Central memory CD8-positive, alpha-beta T cell (primary cell): Measurements from ENCODE around the gene ANKRD44.
A peak's percentile ranks its signal among the peaks of the same experiment; 100 is the strongest.

Experiments
- ATAC-seq: fragments of 150-1000 bp; cut with Tn5 transposase; replicated peaks from 2 replicates; pipeline ENCODE4 v1.10.0; 2022; ENCODE audit warnings: mild to moderate bottlenecking, moderate FRiP score, moderate number of reproducible peaks; ENCODE audit not compliant: poor library complexity, severe bottlenecking; ENCODE audit errors: extremely low read depth
- DNase-seq, 2 donors: peaks; one replicate each; pipeline ENCODE4 v3.0.0; 2021; ENCODE audit warnings: low spot score in 2 of 2
- H3K27ac Mint-ChIP-seq: one replicate; pipeline ENCODE4 v1.8.0; 2022; ENCODE audit warnings: low read depth, mild to moderate bottlenecking, moderate library complexity, mixed read lengths
- H3K27me3 Mint-ChIP-seq: one replicate; pipeline ENCODE4 v1.8.0; 2022; ENCODE audit warnings: mixed read lengths
- H3K36me3 Mint-ChIP-seq: one replicate; pipeline ENCODE4 v1.8.0; 2022; ENCODE audit warnings: mild to moderate bottlenecking, moderate library complexity, mixed read lengths; ENCODE audit not compliant: insufficient read depth
- H3K4me1 Mint-ChIP-seq: one replicate; pipeline ENCODE4 v1.8.0; 2022; ENCODE audit warnings: mixed read lengths
- H3K4me3 Mint-ChIP-seq: one replicate; pipeline ENCODE4 v1.8.0; 2022; ENCODE audit warnings: mild to moderate bottlenecking, moderate library complexity, mixed read lengths
- H3K9me3 Mint-ChIP-seq: one replicate; pipeline ENCODE4 v1.8.0; 2022; ENCODE audit warnings: mixed read lengths

The ANKRD44 gene

DNA sequence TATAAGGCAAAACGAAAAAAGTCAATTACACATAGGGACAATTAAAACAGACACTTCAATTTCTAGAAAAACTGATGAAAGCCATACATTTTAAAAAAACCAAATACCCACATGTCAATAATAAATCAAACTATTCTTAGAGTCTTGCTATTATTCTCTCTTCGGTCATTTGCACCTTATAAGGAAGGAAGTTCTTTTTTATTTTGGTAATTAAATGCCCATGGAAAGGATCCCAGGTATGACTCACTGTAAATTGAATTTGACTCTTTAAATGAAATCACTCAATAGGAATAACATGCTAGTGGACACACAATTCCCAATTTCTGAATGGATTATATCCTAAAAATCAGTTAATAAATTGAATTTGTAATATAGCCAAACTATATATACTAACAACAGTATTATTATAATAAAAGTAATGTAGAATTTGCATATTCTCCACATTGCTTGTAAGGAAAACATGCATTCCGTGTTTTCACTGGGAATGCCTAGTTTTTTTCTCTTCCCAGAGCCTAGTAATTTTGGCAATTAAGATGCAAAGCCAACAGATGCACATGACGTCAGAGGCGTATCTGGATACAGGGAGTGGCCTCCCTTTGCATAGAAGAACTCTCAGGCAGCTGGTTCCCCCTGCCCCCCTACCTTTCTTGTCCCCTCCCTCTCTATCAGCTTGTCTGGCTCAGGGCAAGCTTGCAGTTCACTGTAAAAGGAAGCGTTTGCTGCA lies 230.6 kb downstream of the ANKRD44 start:
- peaks cover 16% of the 10 kb centered on the region for H3K4me1 Mint-ChIP-seq
- no peak overlapping the region for H3K4me3 Mint-ChIP-seq
- peak overlapping the region; percentile 22 for H3K27ac Mint-ChIP-seq
- H3K27me3 Mint-ChIP-seq: no peaks in the 10 kb centered on the region
- DNase-seq: no peak
- H3K36me3 Mint-ChIP-seq: peaks cover 71% of the 10 kb centered on the region
- H3K9me3 Mint-ChIP-seq: no peaks in the 10 kb centered on the region
- ATAC-seq: no peak

DNA sequence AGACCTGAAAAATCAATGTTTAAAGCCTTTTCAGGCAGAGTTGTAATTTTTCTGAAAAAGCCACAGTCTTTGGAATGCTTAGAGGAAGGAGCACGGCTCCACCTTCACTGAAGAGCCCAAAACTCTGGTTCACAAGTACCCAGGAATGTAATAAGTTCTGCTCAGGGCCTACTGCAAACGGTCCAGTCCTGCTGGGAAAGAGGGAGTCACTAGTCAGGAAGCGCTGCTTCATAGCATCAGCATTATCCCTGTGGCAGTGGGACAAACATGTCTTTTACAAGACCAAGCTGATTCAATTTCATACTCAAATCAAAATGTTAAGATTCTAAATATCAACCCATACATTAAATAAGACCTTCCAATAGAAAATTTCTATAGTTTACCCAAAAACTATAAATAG lies 231.2 kb downstream of the ANKRD44 start:
- DNase-seq (no peak), ATAC-seq (no peak)
- no peak overlapping the region for H3K27ac Mint-ChIP-seq
- no peak overlapping the region for H3K4me3 Mint-ChIP-seq
- H3K36me3 Mint-ChIP-seq: peaks cover 75% of the 10 kb centered on the region
- no peaks in the 10 kb centered on the region for H3K27me3 Mint-ChIP-seq
- H3K4me1 Mint-ChIP-seq: peaks cover 16% of the 10 kb centered on the region
- H3K9me3 Mint-ChIP-seq: no peaks in the 10 kb centered on the region

DNA sequence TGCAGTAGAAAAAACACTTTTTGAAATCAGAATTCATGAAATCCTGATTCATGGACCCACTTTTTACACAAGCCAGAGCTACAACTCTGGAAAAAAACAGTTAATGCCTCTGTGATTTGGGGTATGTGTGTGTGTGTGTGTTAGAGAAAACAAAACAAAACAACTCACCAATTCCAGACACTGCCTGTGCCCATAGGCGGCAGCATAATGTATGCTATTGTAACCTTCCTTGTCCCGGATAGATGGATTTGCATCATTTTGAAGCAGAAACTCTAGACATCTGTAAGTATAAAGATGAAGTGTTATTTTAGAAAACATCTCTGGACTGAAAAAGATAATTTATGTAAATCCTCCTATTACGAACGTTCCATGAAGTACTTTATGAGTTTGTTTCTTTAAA lies 232.0 kb downstream of the ANKRD44 start:
- H3K4me3 Mint-ChIP-seq: no peak overlapping the region
- H3K36me3 Mint-ChIP-seq: peaks cover 77% of the 10 kb centered on the region
- no peaks in the 10 kb centered on the region for H3K9me3 Mint-ChIP-seq
- no peaks in the 10 kb centered on the region for H3K27me3 Mint-ChIP-seq
- ATAC-seq (no peak), DNase-seq (no peak)
- H3K4me1 Mint-ChIP-seq: peaks cover 24% of the 10 kb centered on the region
- H3K27ac Mint-ChIP-seq: no peak overlapping the region

- peaks cover 28% of the 10 kb centered on the region for H3K4me1 Mint-ChIP-seq
- no peak overlapping the region for H3K27ac Mint-ChIP-seq
- no peaks in the 10 kb centered on the region for H3K27me3 Mint-ChIP-seq
- no peak overlapping the region for H3K4me3 Mint-ChIP-seq
- ATAC-seq: no peak
- no peaks in the 10 kb centered on the region for H3K9me3 Mint-ChIP-seq
- no peak for DNase-seq
- H3K36me3 Mint-ChIP-seq: peaks cover 71% of the 10 kb centered on the region
Measured at GRCh38 chr2:197077336-197077735, 233.2 kb downstream of the ANKRD44 start.

DNA sequence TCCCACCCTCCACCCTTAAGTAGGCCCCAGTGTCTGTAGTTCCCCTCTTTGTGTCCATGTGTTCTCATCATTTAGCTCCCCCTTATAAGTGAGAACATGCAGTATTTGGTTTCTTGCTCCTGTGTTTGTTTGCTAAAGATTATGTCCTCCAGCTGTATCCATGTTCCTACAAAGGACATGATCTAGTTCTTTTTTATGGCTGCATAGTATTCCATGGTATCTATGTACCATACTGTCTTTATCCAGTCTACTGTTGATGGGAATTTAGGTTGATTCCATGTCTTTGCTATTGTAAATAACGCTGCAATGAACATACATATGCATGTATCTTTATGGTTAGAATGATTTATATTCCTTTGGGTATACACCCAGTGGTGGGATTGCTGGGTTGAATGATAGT lies 233.9 kb downstream of the ANKRD44 start:
- H3K27me3 Mint-ChIP-seq: no peaks in the 10 kb centered on the region
- H3K9me3 Mint-ChIP-seq: no peaks in the 10 kb centered on the region
- peaks cover 70% of the 10 kb centered on the region for H3K36me3 Mint-ChIP-seq
- ATAC-seq (no peak), DNase-seq (no peak)
- H3K27ac Mint-ChIP-seq: no peak overlapping the region
- peaks cover 30% of the 10 kb centered on the region for H3K4me1 Mint-ChIP-seq
- no peak overlapping the region for H3K4me3 Mint-ChIP-seq

GRCh38 chr2:197075754-197076337 lies 234.7 kb downstream of the ANKRD44 start:
- no peaks in the 10 kb centered on the region for H3K27me3 Mint-ChIP-seq
- peaks cover 38% of the 10 kb centered on the region for H3K4me1 Mint-ChIP-seq
- H3K9me3 Mint-ChIP-seq: no peaks in the 10 kb centered on the region
- no peak overlapping the region for H3K4me3 Mint-ChIP-seq
- H3K36me3 Mint-ChIP-seq: peaks cover 69% of the 10 kb centered on the region
- H3K27ac Mint-ChIP-seq: no peak overlapping the region
- DNase-seq (no peak), ATAC-seq (no peak)

- ATAC-seq: no peak
- H3K27ac Mint-ChIP-seq: no peak overlapping the region
- H3K4me3 Mint-ChIP-seq: no peak overlapping the region
- peaks cover 43% of the 10 kb centered on the region for H3K4me1 Mint-ChIP-seq
- no peaks in the 10 kb centered on the region for H3K9me3 Mint-ChIP-seq
- peaks cover 69% of the 10 kb centered on the region for H3K36me3 Mint-ChIP-seq
- no peaks in the 10 kb centered on the region for H3K27me3 Mint-ChIP-seq
- no peak for DNase-seq
Measured at GRCh38 chr2:197075281-197075680, 235.3 kb downstream of the ANKRD44 start.

DNA sequence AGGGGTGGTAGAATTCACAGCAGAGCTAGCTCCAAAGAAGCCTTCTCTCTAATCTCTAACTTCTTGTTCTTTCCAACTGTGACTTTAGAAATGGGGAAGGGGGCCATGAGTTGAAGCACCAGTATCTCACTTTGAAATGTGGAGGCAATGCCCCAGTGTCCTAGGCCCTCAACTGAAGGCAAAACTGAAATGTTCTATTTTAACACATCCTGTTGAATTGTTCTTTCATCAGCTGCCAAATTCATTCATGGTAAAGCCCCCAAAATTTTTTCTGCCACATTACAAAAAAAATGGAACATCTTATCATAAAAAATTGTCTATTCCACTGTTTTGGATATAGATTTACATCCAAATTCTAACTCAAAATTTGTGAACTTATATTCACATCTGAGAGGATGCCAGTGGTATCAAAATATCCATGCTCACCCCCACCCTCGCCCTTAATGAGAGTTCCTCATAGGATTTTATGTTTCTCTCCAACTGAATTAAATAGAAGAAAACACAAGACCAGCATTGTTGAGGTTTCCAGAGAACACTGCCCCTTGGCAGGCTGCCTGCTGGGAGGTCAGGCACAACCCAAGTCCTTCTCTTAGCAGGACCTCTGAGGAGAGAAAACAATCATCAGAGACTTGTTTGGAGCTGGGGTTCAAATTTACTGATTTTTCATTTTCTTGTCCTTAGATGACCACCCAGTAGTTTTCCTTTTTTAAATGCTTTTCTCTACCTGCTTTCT lies 236.7 kb downstream of the ANKRD44 start:
- H3K36me3 Mint-ChIP-seq: peaks cover 72% of the 10 kb centered on the region
- no peak for DNase-seq
- no peaks in the 10 kb centered on the region for H3K9me3 Mint-ChIP-seq
- no peaks in the 10 kb centered on the region for H3K27me3 Mint-ChIP-seq
- H3K27ac Mint-ChIP-seq: peak overlapping the region; percentile 63
- peaks cover 58% of the 10 kb centered on the region for H3K4me1 Mint-ChIP-seq
- no peak for ATAC-seq
- no peak overlapping the region for H3K4me3 Mint-ChIP-seq

DNA sequence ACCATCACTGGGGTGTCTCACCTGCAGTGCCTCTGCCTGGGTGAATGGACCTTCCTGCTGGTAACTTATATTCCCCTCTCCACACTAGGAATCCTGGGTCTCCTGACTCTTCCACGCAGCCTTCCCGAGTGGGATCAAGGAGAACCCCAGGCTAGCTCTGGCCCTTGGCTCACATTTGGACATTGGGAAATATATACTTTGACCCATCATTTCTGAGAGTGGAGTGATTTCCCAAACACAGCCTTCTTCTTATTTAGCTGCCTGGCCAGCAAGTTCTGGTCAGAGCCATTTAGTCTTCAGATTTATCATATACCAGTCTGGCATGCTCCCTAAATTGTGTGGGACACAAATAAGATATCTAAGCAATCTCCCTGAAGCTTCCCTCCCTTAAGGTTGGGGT lies 237.3 kb downstream of the ANKRD44 start:
- Mint-ChIP-seq H3K27ac (peak overlapping the region; percentile 63), H3K36me3 (peaks cover 71% of the 10 kb centered on the region), H3K4me3 (no peak overlapping the region), H3K4me1 (peaks cover 64% of the 10 kb centered on the region), H3K9me3 (no peaks in the 10 kb centered on the region), H3K27me3 (no peaks in the 10 kb centered on the region)
- DNase-seq: no peak
- ATAC-seq: no peak

DNA sequence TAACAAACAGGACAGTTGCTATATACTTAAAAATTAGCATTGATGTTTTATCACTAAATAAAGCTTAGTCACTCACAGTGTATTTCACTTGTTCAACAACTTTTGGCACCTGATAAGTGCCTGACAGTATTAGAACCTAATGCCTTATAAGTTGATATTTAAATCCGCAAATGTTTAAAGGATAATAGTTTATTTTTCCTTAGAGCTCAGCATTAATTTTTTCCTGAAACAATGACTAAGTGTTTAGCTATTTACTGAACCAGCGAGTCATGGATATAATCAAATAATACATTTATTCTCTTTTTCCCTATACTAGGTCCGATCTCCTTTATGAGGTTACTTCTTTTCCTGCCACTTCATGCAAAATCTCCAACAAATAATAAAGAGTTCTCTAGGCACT lies 238.0 kb downstream of the ANKRD44 start:
- peaks cover 64% of the 10 kb centered on the region for H3K4me1 Mint-ChIP-seq
- H3K36me3 Mint-ChIP-seq: peaks cover 65% of the 10 kb centered on the region
- H3K9me3 Mint-ChIP-seq: no peaks in the 10 kb centered on the region
- H3K27ac Mint-ChIP-seq: peak overlapping the region; percentile 63
- DNase-seq: no peak
- no peak for ATAC-seq
- H3K27me3 Mint-ChIP-seq: no peaks in the 10 kb centered on the region
- no peak overlapping the region for H3K4me3 Mint-ChIP-seq

DNA sequence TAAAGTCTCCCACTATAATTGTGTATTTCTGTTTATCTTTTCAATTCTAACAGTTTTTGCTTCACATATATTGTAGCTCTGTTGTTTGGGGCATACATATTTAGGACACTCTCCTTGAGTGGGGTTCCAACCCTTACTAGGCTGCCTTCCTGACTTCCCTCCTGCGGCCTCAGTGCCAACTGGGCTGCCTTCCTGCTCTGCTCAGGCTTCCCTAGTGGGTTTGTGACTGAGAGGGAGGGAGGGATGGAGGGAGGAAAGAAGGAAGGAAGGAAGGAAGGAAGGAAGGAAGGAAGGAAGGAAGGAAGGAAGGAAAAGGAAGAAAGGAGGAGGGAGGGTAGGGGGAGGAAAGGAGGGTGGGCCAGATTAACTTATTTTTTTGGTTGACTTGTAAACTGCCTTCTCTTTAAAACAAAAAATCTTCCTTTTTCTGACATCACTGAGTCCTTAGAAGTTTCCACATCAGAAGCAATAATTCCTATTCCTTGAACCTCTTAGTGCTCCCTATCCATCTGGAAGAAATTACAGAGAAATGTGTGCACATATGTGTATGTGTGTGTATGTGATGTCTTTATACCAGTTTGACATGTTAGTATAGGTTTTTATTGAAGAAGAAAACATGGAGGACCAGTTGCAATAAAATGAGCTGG lies 238.7 kb downstream of the ANKRD44 start:
- Mint-ChIP-seq H3K36me3 (peaks cover 60% of the 10 kb centered on the region), H3K27me3 (no peaks in the 10 kb centered on the region), H3K9me3 (no peaks in the 10 kb centered on the region), H3K4me1 (peaks cover 64% of the 10 kb centered on the region), H3K4me3 (no peak overlapping the region), H3K27ac (peak overlapping the region; percentile 83)
- DNase-seq: no peak
- no peak for ATAC-seq

- peak overlapping the region; percentile 83 for H3K27ac Mint-ChIP-seq
- DNase-seq: no peak
- no peak overlapping the region for H3K4me3 Mint-ChIP-seq
- no peak for ATAC-seq
- no peaks in the 10 kb centered on the region for H3K27me3 Mint-ChIP-seq
- H3K36me3 Mint-ChIP-seq: peaks cover 54% of the 10 kb centered on the region
- peaks cover 63% of the 10 kb centered on the region for H3K4me1 Mint-ChIP-seq
- H3K9me3 Mint-ChIP-seq: no peaks in the 10 kb centered on the region
Measured at GRCh38 chr2:197071213-197071612, 239.4 kb downstream of the ANKRD44 start.
